Activated B cell treated with CpG ODN at 0.5 μM for 24 hours (primary cell): ENCODE data around the gene RAB17. TPM values are rescaled to one million over a fixed set of nuclear protein-coding genes. Genes with fewer than 3 reads are reported as not detected.
"Not testable (repeated sequence)": the region's sequence is repeated elsewhere in the genome, so short reads cannot be mapped to it uniquely, and the experiment has no call there.

Experiments
- ATAC-seq: fragments of 200-7000 bp; cut with Tn5 transposase; one replicate; pipeline ENCODE4 v1.10.0; 2021; ENCODE audit warnings: low read depth, mild to moderate bottlenecking, moderate library complexity
- CTCF ChIA-PET: fragments of 350-600 bp; sonication (Branson Sonifier 250); formaldehyde crosslinking; loops from one replicate; lab custom pipeline; 2021; ENCODE audit warnings: antibody characterized with exemption; lab: Charles Lee
- POLR2A ChIA-PET: fragments of 350-600 bp; sonication (Branson Sonifier 250); formaldehyde crosslinking; loops from one replicate; lab custom pipeline; 2021; ENCODE audit warnings: antibody characterized with exemption; lab: Charles Lee
- DNase-seq: peaks from one replicate; pipeline ENCODE4 v3.0.0; 2022
- H3K27ac Mint-ChIP-seq: one replicate; pipeline ENCODE4 v1.8.0; 2020; ENCODE audit warnings: mixed read lengths
- H3K27me3 Mint-ChIP-seq: one replicate; pipeline ENCODE4 v1.8.0; 2021; ENCODE audit warnings: mixed read lengths
- H3K36me3 Mint-ChIP-seq: one replicate; pipeline ENCODE4 v1.8.0; 2021; ENCODE audit warnings: low read depth, mixed read lengths
- H3K4me1 Mint-ChIP-seq: one replicate; pipeline ENCODE4 v1.8.0; 2021; ENCODE audit warnings: mixed read lengths
- H3K4me3 Mint-ChIP-seq: one replicate; pipeline ENCODE4 v1.8.0; 2020; ENCODE audit warnings: mild to moderate bottlenecking, mixed read lengths
- H3K9me3 Mint-ChIP-seq: one replicate; pipeline ENCODE4 v1.8.0; 2020; ENCODE audit warnings: mixed read lengths
- CTCF ChIP-seq: fragments of 200-600 bp; IDR thresholded peaks from one replicate; pipeline ENCODE4 v1.8.0; 2022; ENCODE audit warnings: antibody characterized with exemption, mild to moderate bottlenecking
- intact Hi-C: fragments of 100-400 bp; cut with micrococcal nuclease; formaldehyde crosslinking; loops from one replicate; pipeline ENCODE4 v1.15.1; 2024
- total RNA-seq: library from RNA; stranded (reverse); gene quantifications from 2 replicates; pipeline ENCODE4 v1.2.3, GENCODE V29; 2022

The RAB17 gene
- total RNA-seq, 1 donor from 2014 or later, result not detected

DNA sequence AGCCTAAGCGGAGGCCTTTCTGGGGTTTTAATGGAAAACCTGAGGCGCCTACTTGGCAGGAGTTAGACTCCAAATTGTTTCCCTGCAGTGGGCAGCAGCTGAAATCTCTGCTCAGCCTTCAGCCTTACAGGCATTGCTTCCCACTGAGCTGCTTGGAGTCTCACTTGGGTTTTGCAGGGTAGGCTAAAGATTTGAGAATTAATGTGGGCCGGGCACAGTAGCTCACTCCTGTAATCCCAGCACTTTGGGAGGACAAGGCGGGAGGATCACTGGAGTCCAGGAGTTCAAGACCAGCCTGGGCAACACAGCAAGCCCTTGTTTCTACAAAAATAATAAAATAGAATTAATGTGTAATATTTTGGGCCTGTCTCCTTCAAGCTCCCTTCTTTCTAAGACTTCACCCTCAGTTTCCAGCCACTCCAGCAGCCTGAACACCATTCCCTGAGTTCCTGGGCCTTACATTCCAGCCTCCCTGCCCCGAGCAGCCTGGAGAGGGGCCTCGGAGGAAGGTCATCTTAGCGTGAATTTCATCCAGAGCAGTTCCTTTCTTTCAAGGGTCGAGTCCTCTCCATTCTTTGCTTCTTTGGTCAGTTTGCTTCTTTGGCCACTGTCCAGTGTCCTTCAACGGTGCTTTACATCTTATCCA lies 9.1 kb upstream of the RAB17 start:
- ChIA-PET POLR2A (no interaction called here), CTCF (no interaction called here)
- TF ChIP-seq CTCF, result no peak
- Mint-ChIP-seq H3K4me3 (no peak overlapping the region), H3K27me3 (no peaks in the 10 kb centered on the region), H3K27ac (no peak overlapping the region), H3K9me3 (no peaks in the 10 kb centered on the region), H3K36me3 (no peaks in the 10 kb centered on the region), H3K4me1 (peaks cover 25% of the 10 kb centered on the region)
- intact Hi-C loops, result loop anchor here (5.0 to 10.0 kb wide), 2 partner anchors 93 to 1055 kb away; no protein-coding TSS in a partner anchor
- ATAC-seq (no peak), DNase-seq (no peak)

GRCh38 chr2:237598468-237599208 lies 8.1 kb upstream of the RAB17 start:
- intact Hi-C loops, result no loop called here
- Mint-ChIP-seq H3K27ac (no peak overlapping the region), H3K9me3 (no peaks in the 10 kb centered on the region), H3K27me3 (no peaks in the 10 kb centered on the region), H3K36me3 (no peaks in the 10 kb centered on the region), H3K4me1 (peaks cover 22% of the 10 kb centered on the region), H3K4me3 (no peak overlapping the region)
- POLR2A ChIA-PET, result interaction anchor here (0.7 kb wide), 1 partner anchor 148 kb away, joined by 3 read pairs; no protein-coding TSS in a partner anchor
- ATAC-seq, result no peak
- no peak for TF ChIP-seq CTCF
- DNase-seq, result no peak
- CTCF ChIA-PET, result no interaction called here

DNA sequence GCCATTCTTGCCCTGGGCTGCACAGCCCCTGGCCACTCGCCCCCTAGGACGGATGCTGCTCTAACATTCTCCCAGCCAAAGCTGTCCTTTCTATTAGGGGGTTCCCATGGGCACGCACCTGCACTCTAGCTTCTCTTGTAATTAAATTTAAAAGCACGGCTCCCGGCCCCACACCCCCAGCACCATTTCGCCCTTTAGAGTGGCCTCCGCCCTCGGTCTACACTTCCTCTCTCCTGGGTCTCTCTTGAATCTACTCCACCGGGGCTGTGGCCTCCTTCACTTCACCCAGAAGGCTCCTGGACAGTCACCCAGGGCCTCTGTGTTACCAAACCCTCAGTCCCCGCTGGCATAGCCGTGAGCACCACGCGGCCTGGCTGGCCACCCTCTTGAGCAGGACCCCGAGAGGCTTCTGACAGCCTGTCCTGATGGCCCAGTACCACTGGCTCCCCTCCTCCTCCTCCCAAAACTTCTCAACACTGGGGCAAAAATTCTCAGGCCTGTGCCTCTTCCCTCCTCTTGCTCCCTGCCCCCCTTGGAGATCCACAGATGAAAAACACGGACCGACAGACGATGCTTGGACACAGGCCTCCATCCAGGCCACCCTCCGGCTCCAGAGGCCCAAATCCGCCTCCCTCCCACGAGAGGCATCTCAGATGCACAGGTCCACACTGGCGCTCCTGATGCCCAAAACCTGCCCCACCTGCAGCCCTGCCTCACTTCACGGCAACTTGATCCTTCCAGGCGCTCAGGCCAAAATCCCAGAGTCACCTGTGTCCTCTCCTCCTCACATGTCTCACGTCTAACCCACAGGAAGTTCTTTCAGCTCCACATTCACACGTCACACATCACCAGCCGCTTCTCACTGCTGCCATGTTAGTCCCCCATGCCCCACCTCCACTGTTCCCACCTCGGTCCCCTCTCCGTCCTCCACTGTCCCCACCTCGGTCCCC lies 6.9 kb upstream of the RAB17 start:
- H3K27ac Mint-ChIP-seq, result no peak overlapping the region
- H3K4me1 Mint-ChIP-seq, result peaks cover 10% of the 10 kb centered on the region
- no peak overlapping the region for H3K4me3 Mint-ChIP-seq
- ATAC-seq (no peak), DNase-seq (no peak)
- H3K36me3 Mint-ChIP-seq, result no peaks in the 10 kb centered on the region
- CTCF ChIA-PET, result no interaction called here
- TF ChIP-seq CTCF, result no peak
- no peaks in the 10 kb centered on the region for H3K9me3 Mint-ChIP-seq
- intact Hi-C loops, result no loop called here
- no peaks in the 10 kb centered on the region for H3K27me3 Mint-ChIP-seq
- POLR2A ChIA-PET, result no interaction called here

GRCh38 chr2:237596520-237597195 lies 6.1 kb upstream of the RAB17 start:
- ChIA-PET CTCF (no interaction called here), POLR2A (no interaction called here)
- H3K36me3 Mint-ChIP-seq, result no peaks in the 10 kb centered on the region
- H3K4me1 Mint-ChIP-seq, result peaks cover 7% of the 10 kb centered on the region
- H3K9me3 Mint-ChIP-seq, result no peaks in the 10 kb centered on the region
- DNase-seq, result no peak
- no peak overlapping the region for H3K4me3 Mint-ChIP-seq
- no peak for TF ChIP-seq CTCF
- H3K27ac Mint-ChIP-seq, result no peak overlapping the region
- intact Hi-C loops, result no loop called here
- no peak for ATAC-seq
- H3K27me3 Mint-ChIP-seq, result no peaks in the 10 kb centered on the region

- POLR2A ChIA-PET, H3K4me3 Mint-ChIP-seq, CTCF ChIA-PET: not testable (repeated sequence)
Observed at GRCh38 chr2:237595829-237596519, 5.4 kb upstream of the RAB17 start.

More at GRCh38 chr2:237595829-237596519, 5.4 kb upstream of the RAB17 start:
- H3K27me3 Mint-ChIP-seq, H3K9me3 Mint-ChIP-seq, H3K27ac Mint-ChIP-seq, DNase-seq, ATAC-seq, intact Hi-C loops, H3K36me3 Mint-ChIP-seq: not testable (repeated sequence)
- H3K4me1 Mint-ChIP-seq, result peaks cover 13% of the 10 kb centered on the region
